ENCODE data around the gene WNT3.

DNA sequence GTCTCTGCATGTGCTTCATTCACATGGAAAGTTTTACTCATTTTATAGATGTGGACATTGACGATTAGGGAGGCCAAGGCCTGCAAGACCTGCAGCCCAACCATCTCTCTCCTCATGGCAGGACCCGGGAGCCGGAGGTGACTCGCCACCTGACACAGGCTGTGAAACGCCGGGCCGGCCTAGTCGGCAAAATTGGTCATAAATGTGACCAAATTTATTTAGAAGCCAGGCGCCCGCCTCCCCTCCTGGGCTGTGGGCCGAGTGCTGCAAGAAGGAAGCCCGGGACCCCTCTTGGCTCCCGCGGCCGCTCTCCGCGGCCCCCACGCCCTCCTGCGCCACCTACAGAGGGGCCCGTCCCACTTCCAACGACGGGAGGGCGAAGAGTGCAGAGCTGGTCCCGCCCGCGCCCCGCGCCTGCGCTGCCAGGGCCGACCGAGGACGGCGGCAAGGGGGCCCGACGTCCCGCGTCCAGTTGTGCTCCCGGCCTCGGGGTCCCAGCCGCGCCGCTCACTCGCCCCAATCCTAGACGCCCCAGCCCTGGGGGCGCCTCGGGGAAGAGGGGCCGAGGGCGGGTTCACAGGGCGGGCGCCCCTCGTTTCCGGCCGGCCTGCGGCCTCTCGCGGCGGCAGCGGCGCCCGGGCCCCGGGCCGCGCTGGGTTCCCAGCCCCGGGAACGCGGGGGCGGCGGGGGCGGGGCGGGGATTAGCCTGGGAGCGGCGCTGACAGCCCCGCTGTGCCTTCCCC is 47.5 kb downstream of the WNT3 start:
- TF ChIP-seq FOXM1 (IDR thresholded peaks at IDR 0.05; ENCODE audit: borderline replicate concordance, low read depth) (no peak), ZBTB7A (IDR thresholded peaks at IDR 0.05; ENCODE audit: low read depth) (peak; percentile 36), TEAD4 (IDR thresholded peaks at IDR 0.05) (no peak), RAD21 (IDR thresholded peaks at IDR 0.05; ENCODE audit: low read depth) (no peak), TCF12 (IDR thresholded peaks at IDR 0.05; ENCODE audit: low read depth) (no peak), CEBPB (IDR thresholded peaks at IDR 0.05) (no peak), CREB1 (IDR thresholded peaks at IDR 0.05; ENCODE audit: low read depth) (no peak), EGR1 (IDR thresholded peaks at IDR 0.05) (peak; percentile 74), YY1 (IDR thresholded peaks at IDR 0.05; ENCODE audit: low read depth) (no peak)
- TF ChIP-seq, protein P1, sequence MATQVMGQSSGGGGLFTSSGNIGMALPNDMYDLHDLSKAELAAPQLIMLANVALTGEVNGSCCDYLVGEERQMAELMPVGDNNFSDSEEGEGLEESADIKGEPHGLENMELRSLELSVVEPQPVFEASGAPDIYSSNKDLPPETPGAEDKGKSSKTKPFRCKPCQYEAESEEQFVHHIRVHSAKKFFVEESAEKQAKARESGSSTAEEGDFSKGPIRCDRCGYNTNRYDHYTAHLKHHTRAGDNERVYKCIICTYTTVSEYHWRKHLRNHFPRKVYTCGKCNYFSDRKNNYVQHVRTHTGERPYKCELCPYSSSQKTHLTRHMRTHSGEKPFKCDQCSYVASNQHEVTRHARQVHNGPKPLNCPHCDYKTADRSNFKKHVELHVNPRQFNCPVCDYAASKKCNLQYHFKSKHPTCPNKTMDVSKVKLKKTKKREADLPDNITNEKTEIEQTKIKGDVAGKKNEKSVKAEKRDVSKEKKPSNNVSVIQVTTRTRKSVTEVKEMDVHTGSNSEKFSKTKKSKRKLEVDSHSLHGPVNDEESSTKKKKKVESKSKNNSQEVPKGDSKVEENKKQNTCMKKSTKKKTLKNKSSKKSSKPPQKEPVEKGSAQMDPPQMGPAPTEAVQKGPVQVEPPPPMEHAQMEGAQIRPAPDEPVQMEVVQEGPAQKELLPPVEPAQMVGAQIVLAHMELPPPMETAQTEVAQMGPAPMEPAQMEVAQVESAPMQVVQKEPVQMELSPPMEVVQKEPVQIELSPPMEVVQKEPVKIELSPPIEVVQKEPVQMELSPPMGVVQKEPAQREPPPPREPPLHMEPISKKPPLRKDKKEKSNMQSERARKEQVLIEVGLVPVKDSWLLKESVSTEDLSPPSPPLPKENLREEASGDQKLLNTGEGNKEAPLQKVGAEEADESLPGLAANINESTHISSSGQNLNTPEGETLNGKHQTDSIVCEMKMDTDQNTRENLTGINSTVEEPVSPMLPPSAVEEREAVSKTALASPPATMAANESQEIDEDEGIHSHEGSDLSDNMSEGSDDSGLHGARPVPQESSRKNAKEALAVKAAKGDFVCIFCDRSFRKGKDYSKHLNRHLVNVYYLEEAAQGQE (IDR thresholded peaks at IDR 0.05; ENCODE audit: low read depth), result no peak

All from Ishikawa (cell line).